GM19035 (cell line): Measurements from ENCODE around the gene RBP4.

Source experiments
- ATAC-seq: cut with Tn5 transposase; IDR thresholded peaks from one replicate; pipeline ENCODE4 v1.9.1; 2021; ENCODE audit not compliant: unreplicated experiment

RBP4 gene

DNA sequence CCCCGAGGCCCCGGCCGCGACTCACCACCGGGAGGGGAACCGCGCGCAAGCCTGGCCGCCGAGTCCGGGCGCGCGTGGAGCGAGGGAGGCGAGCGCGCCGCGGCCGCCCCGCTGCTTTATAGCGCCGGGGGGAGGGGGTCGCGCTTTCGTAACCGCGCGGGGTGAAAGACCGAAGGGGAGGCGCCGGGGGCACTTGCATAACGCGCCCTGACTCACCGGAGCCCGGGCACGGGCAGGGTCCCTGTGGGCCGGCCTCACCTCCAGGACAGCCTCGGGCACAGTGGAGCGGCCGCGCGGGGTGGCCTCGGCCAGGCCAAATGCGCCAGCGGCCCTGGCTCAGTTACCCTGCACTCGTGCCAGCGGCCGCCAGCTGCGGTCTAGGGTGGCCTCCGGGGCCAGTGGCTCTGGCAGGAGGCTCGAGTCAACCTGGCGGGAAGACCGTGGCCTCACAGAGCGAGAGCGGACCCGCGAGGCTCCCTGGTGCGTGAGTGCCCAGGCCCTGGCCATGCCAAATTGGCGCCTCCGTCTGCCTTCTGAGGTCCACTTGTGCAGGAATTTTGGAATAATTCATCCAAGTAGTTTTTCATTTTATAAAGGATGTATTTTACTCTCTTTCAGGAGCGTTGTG lies at the start of gene RBP4:
Gene RBP4 (minus strand): TSS at position 90 of the 628 bp plus-strand sequence. CDS start 207 bp downstream, outside the sequence.
- ATAC-seq: no peak

DNA sequence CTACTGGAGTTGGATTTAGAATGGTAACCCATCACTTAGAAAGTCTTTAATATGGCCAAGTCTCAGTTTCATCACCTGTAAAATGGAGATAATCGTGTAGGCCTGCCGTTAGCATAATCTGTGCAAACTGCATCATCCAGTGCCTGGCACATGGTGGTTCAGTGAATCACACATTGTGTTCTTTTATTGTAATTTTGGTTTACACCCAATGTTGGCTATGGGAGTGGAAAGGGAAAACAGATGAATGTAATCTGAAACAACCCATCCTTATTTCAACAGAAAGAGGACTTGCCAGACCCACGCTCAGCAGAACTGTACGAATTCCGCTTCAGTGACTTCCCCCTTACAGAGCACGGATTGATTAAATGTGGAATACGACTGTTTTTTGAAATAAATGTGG lies 38.8 kb upstream of the RBP4 start:
- no peak for ATAC-seq

DNA sequence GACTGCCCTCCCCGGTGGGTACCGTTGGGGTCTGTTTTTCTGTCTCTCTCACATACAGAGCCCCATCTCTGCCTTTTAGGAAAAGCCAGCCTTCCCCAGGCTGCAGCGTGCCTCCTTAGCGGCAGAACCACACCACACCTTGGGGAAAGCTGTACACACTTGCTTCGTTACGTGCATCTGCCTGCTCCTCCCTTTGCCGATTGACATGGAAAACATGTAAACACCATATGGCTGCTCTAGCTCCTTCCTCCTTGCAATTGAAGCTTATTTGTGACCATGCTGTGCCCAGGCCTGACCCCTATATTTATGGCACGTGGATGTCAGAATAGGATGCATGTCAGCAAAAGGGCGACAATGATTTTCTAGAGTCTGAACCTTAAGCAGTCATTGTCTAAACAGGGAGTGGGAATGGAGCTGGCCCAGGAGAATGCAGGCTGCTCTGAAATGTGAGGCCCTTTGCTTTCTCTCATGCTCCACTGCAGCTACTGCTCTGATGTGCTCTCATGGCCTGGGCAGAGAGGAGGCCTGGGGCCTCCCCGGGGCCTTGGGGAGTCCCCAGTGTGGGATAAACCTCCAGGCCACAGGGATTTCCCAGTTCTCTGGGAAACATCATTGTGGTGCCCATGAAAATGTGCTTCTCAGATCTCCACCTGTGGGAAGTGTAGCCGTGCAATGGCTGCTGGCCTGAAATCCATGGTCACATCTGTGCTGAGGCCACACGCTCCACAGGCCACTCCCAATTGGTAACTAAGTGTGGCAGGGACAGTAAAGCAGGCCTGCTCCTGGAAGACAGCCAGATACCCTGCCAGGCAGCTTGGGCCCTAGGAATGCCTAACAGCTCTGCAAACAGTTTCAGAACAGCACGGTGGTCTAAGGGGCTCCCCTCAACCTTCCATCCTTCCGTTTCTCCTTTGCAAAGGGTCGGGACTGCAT lies 29.9 kb upstream of the RBP4 start:
- no peak for ATAC-seq

DNA sequence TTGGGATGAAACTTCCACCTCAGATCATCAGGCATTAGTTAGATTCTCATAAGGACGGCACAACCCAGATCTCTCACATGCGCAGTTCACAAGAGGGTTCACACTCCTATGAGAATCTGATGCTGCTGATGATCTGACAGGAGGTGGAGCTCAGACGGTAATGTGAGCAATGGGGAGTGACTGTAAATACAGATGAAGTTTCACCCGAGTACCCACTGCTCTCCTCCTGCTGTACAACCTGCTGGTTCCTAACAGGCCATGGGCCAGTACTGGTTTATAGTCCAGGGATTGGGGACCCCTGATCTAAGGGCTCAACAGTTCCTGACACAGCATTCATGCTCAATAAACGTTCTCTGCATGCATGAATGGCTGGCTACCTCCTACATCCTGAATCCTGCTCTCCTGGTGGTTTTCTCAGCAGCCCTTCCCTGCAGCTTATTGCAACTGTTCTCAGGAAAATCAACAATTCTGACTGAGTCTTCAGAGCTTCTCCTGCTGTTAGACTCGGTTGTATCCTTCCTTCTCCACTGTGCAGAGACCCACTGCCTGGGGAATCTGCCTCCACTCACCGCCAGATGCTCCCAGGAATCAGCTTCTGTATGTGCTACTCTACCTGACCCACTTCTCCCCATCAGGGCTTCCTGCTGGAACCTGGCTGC lies 28.7 kb upstream of the RBP4 start:
- ATAC-seq: no peak

DNA sequence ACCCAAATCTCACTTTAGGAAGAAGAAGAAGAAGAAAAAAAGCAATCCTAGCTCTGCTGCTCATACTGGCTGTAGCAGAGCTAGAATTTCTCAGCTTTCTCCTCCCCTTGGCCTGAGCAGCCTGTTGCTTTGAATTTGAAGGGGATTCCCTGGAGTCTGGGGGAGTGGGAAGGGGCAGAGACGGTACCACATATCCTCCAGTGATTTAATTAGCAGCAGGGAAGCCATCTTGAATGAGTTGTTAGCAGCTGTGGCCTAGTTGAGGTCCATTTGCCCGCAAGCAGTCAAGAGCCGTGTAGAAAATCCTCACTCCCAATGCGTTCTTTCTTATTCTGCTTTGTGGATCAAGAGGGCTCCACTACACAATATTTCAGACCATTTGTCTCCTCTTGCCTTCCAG lies 27.8 kb upstream of the RBP4 start:
- ATAC-seq: no peak

DNA sequence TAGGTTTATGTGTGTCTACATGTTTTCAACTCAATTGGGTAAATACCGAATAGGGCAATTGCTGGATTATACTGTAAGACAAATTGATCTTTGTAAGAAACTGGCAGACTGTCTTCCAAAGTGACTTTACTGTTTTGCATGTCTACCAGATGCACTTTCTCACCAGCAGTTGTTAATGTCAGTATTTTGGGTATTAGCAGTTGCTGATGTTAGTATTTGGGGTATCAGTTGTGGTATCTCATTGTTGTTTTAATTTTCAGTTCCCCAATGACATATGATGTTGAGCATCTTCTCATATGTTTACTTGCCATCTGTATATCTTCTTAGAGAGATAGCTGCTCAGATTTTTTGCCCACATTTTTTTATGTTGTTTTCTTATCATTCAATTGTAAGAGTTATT lies 21.9 kb upstream of the RBP4 start:
- ATAC-seq: no peak

DNA sequence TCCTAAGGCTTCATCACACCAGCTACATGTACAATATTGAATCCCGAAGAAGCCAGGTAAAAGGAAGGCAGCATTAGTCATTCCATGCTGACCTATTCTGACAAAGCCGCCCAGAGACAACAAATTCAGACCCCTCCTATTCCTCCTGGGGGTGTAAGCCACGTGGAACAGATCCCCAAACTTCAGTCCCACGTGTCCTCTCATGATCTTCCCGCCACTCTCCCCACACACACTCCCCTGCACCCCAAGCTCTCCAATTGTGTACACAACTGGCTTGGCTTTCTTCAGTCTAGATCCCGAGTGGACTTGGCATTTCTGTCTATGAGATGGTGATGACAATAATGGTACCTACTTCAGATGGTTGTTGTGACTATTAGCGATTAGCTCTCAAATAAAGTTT lies 19.9 kb upstream of the RBP4 start:
- no peak for ATAC-seq

DNA sequence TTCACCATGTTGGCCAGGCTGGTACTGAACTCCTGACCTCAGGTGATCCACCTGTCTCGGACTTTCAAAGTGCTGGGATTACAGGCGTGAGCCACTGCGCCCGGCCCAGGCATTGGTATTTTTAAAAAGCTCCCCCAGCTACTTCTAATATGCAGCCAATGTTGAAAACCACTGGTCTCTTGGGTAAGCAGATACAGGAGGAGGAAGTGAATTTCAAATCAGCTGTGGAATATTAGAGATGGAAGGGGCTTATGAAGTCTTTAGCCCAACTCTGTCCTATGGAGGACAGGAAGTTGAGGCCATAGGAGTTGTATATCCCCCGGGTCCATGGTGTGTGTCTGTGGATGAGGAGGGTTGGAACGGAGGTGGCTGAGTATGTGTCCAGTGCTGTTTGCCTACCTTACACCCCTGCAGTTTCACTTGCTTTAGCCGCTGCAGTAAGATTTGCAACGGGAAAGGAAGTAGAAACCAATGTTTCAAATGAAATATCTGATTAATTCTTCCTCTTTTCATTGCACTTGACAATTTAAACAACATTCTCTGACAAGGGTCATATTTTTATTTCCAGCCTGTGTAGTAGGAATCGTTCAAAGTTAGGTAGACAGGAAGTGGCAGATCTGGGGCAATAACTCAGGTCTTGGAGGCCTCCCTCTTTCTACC lies 14.7 kb upstream of the RBP4 start:
- ATAC-seq: no peak

DNA sequence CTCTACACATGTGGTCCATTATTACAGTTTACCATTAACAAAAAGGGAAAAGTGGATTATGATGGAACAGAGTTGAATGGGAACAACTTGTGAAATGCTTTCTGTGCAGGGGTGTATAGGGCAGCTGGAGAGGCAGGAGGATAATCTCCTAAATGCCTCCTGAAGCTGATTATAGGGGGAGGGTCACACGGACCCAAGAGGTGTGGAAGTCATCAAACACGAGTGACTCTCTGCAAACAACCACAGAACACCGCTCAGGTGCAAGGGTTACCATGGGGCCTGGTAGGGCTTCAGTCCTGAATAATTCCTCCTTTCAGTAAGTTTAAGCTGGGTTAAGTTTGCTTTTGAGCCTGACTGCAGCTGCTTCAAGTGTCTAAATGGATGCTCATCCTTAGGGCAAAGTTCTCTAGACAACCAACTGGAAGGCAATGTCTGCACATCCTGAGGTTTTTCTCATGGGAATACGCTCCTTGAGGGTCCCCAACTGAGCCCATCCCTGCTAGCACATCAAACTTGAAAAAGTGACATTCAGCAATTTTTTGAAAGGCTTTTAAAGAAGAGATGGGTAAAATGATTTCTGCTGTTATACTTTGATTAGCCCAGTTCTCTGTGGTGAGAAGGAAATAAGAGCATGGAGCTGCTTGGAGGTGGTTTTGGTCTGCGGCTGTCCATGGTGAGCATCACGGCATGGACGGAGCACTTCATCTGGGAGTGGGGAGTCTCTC lies 13.2 kb upstream of the RBP4 start:
- no peak for ATAC-seq

DNA sequence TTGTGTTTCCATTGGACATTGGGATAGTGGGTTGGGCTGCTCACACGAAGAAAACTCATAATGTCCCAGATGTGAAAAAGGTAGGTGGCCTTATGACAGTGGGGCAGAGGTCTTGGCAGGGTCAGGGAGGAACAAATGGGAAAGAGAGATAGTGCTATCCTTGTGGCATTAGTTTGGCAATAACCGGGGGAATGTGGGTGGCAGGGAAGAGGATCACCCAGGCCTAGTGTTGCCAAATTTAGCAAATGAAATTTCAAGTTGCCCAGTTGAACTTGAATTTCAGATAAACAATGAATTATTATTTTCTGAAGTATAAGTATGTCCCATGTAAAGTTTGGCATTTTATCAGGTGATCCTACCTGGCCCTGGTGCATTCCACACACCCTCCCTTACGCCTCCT lies 12.1 kb upstream of the RBP4 start:
- ATAC-seq: no peak

DNA sequence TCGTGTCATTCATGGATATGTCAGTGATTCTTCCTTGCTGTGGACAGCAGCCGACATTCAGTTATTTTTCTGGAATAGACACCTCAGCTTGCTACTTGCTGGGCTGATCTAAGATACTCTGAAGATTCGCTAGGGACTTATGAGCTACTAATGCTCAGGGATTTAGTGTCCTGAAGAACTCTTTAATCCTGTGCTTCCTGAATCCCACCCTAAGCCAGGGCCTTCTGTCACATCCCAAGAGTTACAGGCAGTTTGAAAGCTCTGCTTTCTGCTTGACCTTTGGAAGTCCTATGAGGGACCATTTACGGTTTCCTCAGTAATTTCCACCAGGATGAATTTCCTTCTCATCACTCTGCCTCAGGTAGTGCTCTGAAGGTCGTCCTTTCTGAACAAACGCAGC lies 11.3 kb upstream of the RBP4 start, which contains the start of gene PDE6C:
Gene PDE6C (plus strand): TSS at position 227 of the 400 bp plus-strand sequence. CDS start 189 bp downstream, outside the sequence.
- no peak for ATAC-seq

DNA sequence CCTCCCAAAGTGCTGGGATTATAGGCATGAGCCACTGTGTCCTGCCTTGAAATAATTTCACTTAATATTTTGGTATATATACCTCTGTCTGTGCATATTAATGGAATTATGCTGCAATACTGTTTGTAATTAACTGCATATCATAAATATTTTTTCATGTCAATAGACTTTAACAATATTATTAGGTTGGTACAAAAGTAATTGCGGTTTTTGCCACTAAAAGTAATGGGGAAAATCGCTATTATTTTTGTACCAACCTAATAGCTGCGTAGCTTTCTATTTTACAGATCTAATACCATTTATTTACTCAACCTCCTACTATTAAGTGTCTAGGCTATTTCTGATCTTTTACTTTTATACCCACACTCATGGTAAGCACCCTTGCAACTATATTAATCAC lies 7.4 kb upstream of the RBP4 start:
- no peak for ATAC-seq

DNA sequence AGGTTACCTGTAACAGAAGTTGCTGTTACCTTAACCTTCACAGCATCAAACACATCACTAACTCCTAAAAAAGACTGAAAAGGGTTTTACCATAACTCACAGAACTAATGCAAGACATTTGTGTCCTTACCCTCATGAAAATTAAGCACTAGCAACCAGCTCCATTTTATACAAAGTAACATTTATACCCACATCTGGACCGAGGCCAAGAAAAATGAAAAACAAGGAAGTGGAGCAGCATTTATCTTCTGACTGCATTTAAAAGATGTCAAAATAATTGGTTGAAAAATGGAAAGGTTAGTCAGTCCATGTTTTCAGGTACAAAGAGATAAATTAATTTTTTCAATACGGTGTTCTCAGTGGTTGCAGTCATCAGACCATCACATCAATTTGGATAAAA lies 3.1 kb upstream of the RBP4 start:
- ATAC-seq: no peak

DNA sequence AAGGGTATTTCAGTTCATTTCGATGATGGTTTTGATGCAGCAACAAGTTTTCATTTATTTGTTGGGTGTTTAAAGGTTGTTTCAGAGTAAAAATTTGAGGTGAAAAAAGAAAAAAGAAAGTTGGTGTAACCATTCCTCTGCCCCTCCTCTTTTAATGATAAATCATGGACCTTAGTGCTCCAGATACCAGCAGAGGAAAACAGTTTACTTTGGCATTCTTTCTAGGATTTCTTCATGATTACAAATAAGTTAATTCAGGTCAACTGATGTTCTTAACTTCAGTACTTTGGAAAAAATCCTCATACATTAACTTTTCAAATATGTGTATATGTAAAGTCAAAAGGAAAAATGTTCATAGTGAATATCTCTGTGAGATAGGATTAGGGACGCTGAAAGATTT lies 2.0 kb upstream of the RBP4 start:
- ATAC-seq: no peak

DNA sequence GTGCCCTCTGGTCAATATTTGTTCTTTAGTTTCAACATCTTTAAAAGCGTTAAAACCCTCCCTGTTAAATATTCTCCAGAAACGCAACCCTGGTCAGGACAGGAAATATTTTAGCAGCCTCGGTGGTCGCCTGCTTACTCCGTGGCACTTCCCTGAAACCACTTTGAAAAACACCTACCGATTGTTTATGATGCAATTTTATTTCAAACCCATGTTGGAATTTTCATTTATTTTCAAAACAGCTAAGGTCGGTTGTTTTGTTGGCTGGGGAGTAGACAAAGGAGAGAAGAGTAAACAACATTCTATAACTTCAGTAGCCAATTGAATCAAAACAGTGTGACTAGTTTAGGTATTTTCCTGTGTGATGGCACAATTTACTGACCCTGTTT lies 733 bp upstream of the RBP4 start:
- ATAC-seq: no peak

DNA sequence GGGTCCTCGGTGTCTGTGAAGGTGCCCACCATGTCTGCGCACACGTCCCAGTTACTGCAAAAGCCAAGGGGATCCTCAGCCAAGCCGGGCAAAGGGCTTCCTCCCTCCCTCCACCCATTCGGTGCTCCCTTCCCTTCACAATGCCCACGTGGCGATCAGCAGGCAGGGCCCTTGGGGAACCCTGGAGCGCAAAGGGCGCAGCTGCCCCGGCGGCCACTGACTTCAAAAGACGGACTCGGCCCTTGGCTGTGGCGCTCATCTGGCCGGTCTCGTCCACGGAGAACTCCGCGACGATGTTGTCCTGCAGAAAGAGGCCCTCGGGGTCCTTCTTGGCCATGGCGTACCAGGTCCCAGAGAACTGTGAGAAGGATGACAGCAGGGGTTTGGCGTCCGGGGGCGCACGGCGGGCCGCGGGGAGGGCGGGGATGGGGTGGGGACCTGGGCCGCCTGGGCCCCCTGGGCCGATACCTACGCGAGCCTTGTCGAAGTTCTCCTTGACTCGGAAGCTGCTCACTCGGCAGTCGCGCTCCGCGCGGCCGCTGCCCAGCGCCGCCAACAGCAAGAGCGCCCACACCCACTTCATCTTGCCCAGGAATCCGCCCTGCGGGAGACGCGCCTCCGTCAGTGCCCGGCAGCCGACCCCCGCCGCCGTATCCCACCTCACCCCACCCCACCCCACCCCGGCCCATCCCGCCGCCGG lies 439 bp downstream of the RBP4 start:
- no peak for ATAC-seq

DNA sequence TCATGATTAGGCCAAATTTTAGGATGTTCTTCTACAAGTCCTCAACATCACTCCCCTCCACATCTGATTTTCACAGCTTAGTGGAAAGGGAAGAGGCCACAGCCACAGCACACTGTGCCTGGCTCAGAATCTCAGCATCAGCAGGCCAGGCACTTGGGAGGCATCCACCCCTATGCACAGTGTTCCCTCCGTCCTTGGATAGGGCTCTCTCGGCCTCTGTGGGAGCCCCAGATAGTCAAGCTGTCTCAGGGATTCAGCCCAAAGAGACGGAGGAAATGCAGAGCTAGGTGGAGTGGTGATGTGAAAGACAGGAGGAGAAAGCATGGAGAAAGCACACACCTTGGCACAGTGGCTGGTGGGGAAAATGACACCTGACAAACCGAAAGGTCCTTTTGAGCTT lies 1.3 kb downstream of the RBP4 start:
- ATAC-seq: no peak

DNA sequence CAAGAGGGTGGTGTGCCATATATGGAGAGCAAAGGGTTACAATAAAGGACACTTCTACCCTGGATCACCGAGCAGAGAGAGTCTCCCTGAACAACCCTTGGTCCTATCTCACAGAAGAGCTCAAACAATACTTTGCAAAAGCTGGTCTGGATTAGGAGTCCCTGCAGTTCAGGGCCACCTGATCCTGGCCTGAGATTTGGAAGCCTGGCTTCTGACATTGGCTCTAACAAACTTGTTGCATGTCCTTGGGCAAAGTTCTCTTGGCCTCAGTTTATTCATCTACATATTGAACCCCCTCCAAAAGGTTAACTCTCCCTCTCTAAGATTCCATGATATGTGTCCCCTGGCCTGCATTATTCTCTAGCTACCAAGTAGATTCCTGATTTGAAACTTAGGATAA lies 1.7 kb downstream of the RBP4 start:
- no peak for ATAC-seq

DNA sequence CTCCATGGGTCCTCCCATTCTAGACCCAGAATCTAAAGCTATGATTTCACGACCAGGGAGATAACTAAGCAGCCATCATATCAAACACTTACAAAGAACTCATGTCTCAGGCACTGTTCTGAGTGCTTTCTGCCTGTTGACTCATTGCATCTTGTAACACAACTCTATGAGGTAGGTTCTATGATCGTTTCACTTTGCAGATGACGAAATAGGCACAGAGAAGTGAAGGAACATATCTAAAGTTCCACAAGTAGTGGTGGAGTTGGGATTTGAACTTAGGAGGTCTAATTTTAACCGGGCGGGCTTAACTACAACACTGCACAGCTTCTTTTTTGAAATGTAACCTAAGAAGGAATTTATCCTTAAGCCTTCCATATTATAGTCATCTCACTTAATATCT lies 2.9 kb downstream of the RBP4 start:
- no peak for ATAC-seq

DNA sequence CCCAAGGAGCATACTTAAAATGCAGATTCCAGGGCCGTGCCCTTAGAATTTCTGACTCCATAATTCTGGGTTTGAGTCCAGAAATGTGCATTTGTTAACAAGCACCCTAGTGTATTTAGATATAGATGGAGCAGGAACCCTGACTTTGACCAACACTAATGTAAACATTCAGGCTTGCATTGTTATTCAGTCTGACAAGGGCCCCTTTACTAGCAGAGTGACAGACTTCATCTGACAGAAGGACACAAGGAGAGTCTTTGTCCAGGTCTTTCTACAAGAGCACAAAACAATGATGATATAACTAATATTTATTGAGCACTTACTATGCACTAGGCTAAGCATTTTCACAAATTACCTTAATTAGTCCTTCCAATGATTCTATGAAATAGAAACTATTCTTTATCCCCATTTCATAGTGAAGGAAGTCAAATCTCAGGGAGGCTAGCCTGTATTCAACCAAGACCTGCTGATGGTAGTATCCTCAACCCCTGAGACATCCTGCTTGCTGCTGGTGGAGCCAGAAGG lies 3.9 kb downstream of the RBP4 start:
- ATAC-seq: no peak
